SU-DHL-6 (cell line): Measurements from ENCODE around the gene IL3.

Experiments used
- H2AFZ ChIP-seq: fragments of 200-600 bp; sonication (generic); 2 replicates; pipeline ENCODE4 v1.6.1; 2014; ENCODE audit warnings: low read depth, mild to moderate bottlenecking, moderate library complexity, mixed read lengths, antibody characterized with exemption, low read length; ENCODE audit not compliant: severe bottlenecking
- H3F3A ChIP-seq: fragments of 200-600 bp; shearing (Covaris generic); 2 replicates; pipeline ENCODE4 v1.6.0; 2016; ENCODE audit warnings: antibody characterized with exemption, mild to moderate bottlenecking; ENCODE audit not compliant: insufficient read depth
- H3K27ac ChIP-seq: fragments of 200-600 bp; sonication (generic); 2 replicates; pipeline ENCODE4 v1.5.1; 2016; ENCODE audit warnings: low read depth, mild to moderate bottlenecking, low read length, moderate library complexity, mixed read lengths
- H3K27me3 ChIP-seq: fragments of 200-600 bp; sonication (generic), shearing (Covaris generic); 2 replicates; pipeline ENCODE4 v1.6.0; 2014; ENCODE audit warnings: mild to moderate bottlenecking, low read length
- H3K36me3 ChIP-seq: fragments of 200-600 bp; sonication (generic); 2 replicates; pipeline ENCODE4 v1.6.1; 2014; ENCODE audit warnings: mild to moderate bottlenecking, low read length, mixed read lengths
- H3K4me2 ChIP-seq: fragments of 300-600, 200-600 bp; shearing (Covaris generic), sonication (generic); 2 replicates; pipeline ENCODE4 v1.6.0; 2014; ENCODE audit warnings: low read length, low read depth, mild to moderate bottlenecking; ENCODE audit not compliant: poor library complexity, severe bottlenecking
- H3K4me3 ChIP-seq: fragments of 200-600 bp; sonication (generic); 2 replicates; pipeline ENCODE4 v1.5.1; 2014; ENCODE audit warnings: antibody characterized with exemption, low read length, mild to moderate bottlenecking, mixed read lengths; ENCODE audit not compliant: insufficient read depth, poor library complexity, severe bottlenecking
- H3K79me2 ChIP-seq: fragments of 200-600 bp; sonication (generic); 2 replicates; pipeline ENCODE4 v1.6.1; 2014; ENCODE audit warnings: mild to moderate bottlenecking, low read length, moderate library complexity; ENCODE audit not compliant: insufficient read depth
- H3K9ac ChIP-seq: fragments of 200-600 bp; sonication (generic); 2 replicates; pipeline ENCODE4 v1.7.0; 2014; ENCODE audit warnings: mild to moderate bottlenecking, low read length
- H3K9me2 ChIP-seq: fragments of 200-600 bp; sonication (generic); replicated peaks from 2 replicates; pipeline ENCODE4 v1.6.1; 2014; ENCODE audit warnings: low read length; ENCODE audit not compliant: insufficient read depth
- H3K9me3 ChIP-seq: fragments of 200-600 bp; sonication (generic); 2 replicates; pipeline ENCODE4 v1.6.1; 2014; ENCODE audit warnings: low read length, mixed read lengths; ENCODE audit not compliant: insufficient read depth
- H4K20me1 ChIP-seq: fragments of 200-600 bp; sonication (generic); 2 replicates; pipeline ENCODE4 v1.6.1; 2014; ENCODE audit warnings: low read depth, mild to moderate bottlenecking, antibody characterized with exemption, low read length, moderate library complexity, mixed read lengths
- CTCF ChIP-seq: fragments of 200-600 bp; sonication (generic); IDR thresholded peaks from one replicate; pipeline ENCODE4 v1.5.1; 2017; ENCODE audit warnings: antibody characterized with exemption, mild to moderate bottlenecking, low read length, moderate library complexity; ENCODE audit not compliant: insufficient read depth, poor library complexity, severe bottlenecking
- EZH2phosphoT487 ChIP-seq: fragments of 200-600 bp; sonication (generic), shearing (Covaris generic); conservative IDR thresholded peaks from 2 replicates; pipeline ENCODE4 v1.6.1; 2018; ENCODE audit warnings: mild to moderate bottlenecking, antibody characterized with exemption, low read length, moderate library complexity, mixed read lengths

IL3 gene

GRCh38 chr5:132109494-132110053, 49.1 kb downstream of the IL3 start:
- no peak overlapping the region for H3K9ac ChIP-seq
- H3K36me3 ChIP-seq = no peaks in the 10 kb centered on the region
- no peaks in the 10 kb centered on the region for H4K20me1 ChIP-seq
- no peak overlapping the region for H3K4me2 ChIP-seq
- no peak overlapping the region for H3K4me3 ChIP-seq
- H3K79me2 ChIP-seq = no peaks in the 10 kb centered on the region
- H2AFZ ChIP-seq = no peak overlapping the region
- TF ChIP-seq CTCF (no peak), EZH2phosphoT487 (no peak)
- no peaks in the 10 kb centered on the region for H3K9me3 ChIP-seq
- no peaks in the 10 kb centered on the region for H3K27me3 ChIP-seq
- no peaks in the 10 kb centered on the region for H3F3A ChIP-seq
- H3K9me2 ChIP-seq = no peaks in the 10 kb centered on the region
- no peak overlapping the region for H3K27ac ChIP-seq

- no peak overlapping the region for H3K27ac ChIP-seq
- no peaks in the 10 kb centered on the region for H3K79me2 ChIP-seq
- H3K9ac ChIP-seq = no peak overlapping the region
- TF ChIP-seq CTCF = no peak
- TF ChIP-seq EZH2phosphoT487 = no peak
- H2AFZ ChIP-seq = no peak overlapping the region
- no peaks in the 10 kb centered on the region for H4K20me1 ChIP-seq
- no peaks in the 10 kb centered on the region for H3K9me3 ChIP-seq
- H3K4me2 ChIP-seq = no peak overlapping the region
- H3K4me3 ChIP-seq = no peak overlapping the region
- H3K27me3 ChIP-seq = no peaks in the 10 kb centered on the region
- H3K9me2 ChIP-seq = no peaks in the 10 kb centered on the region
- no peaks in the 10 kb centered on the region for H3F3A ChIP-seq
- H3K36me3 ChIP-seq = no peaks in the 10 kb centered on the region
These were observed 49.7 kb downstream of the IL3 start for GRCh38 chr5:132110195-132110594.

- H4K20me1 ChIP-seq = no peaks in the 10 kb centered on the region
- no peaks in the 10 kb centered on the region for H3F3A ChIP-seq
- no peak overlapping the region for H3K27ac ChIP-seq
- TF ChIP-seq EZH2phosphoT487 = no peak
- TF ChIP-seq CTCF = no peak
- H2AFZ ChIP-seq = no peak overlapping the region
- H3K27me3 ChIP-seq = no peaks in the 10 kb centered on the region
- H3K36me3 ChIP-seq = no peaks in the 10 kb centered on the region
- no peaks in the 10 kb centered on the region for H3K9me2 ChIP-seq
- H3K4me2 ChIP-seq = no peak overlapping the region
- no peak overlapping the region for H3K4me3 ChIP-seq
- H3K9me3 ChIP-seq = no peaks in the 10 kb centered on the region
- H3K79me2 ChIP-seq = no peaks in the 10 kb centered on the region
- no peak overlapping the region for H3K9ac ChIP-seq
These were observed 50.5 kb downstream of the IL3 start for GRCh38 chr5:132110930-132111329.
